Measurements from ENCODE around the gene CACNA1G.

CACNA1G gene

GRCh38 chr17:50517011-50517410, 43.5 kb upstream of the CACNA1G start:
- TF ChIP-seq CTCF (IDR thresholded peaks at IDR 0.05): no peak
- Histone ChIP-seq H3K9me3 (no peaks in the 10 kb centered on the region), H3K27ac (no peak overlapping the region), H3K4me3 (ENCODE audit: low read depth in 1 of 2, low read length in 1 of 2) (no peak overlapping the region), H3K4me1 (ENCODE audit: control insufficient read depth in 1 of 2, insufficient read depth in 1 of 2, low read depth in 1 of 2, low read length in 1 of 2) (no peaks in the 10 kb centered on the region), H3K36me3 (no peaks in the 10 kb centered on the region), H3K27me3 (no peaks in the 10 kb centered on the region)

DNA sequence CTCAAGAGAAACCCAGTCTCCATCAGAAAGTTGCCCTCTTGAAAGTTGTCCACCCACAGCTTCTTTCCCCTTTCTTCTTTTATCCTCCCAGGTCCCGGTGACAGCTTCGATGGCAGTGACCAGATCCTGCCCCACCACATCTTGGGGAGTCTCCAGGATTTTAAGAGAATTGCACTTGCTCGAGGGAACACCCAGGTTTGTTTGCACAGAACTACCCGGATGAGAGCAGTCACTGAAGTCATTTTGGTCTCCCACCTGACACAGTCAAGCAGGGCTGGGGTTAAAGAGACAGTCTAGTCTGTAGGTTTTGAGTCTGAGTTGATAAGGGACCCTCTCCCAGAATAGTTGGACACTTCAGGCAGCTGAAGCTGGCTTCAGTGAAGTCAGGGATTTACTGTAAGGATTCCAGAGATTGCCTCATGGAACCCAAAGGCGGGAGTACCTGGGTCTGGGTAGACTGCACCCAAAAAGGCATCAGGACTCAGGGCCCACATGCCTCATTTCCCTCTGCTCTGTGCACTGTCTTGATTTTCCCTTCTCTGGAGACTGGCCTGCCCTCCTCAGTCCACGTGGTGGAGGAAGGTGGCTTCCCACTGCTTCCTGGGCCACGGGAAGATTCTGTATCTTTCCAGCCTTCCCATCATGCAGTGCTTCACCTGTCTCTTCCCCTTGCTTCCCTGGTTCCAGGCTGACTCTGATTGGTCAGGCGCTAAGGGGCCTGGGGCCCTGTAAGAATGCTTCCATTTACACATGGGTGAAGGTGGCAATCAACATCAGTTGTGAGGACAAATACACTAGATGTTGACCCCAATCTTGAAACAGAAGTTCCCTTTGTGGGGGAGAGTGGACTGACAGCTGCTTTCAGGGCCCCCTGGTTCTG, 42.8 kb upstream of the CACNA1G start:
- H3K36me3 ChIP-seq: no peaks in the 10 kb centered on the region
- no peak overlapping the region for H3K27ac ChIP-seq
- no peak overlapping the region for H3K4me3 ChIP-seq (ENCODE audit: low read depth in 1 of 2, low read length in 1 of 2)
- H3K9me3 ChIP-seq: no peaks in the 10 kb centered on the region
- no peaks in the 10 kb centered on the region for H3K27me3 ChIP-seq
- no peak for TF ChIP-seq CTCF (IDR thresholded peaks at IDR 0.05)
- H3K4me1 ChIP-seq (ENCODE audit: control insufficient read depth in 1 of 2, insufficient read depth in 1 of 2, low read depth in 1 of 2, low read length in 1 of 2): no peaks in the 10 kb centered on the region

- H3K9me3 ChIP-seq: no peaks in the 10 kb centered on the region
- H3K36me3 ChIP-seq: no peaks in the 10 kb centered on the region
- H3K27ac ChIP-seq: no peak overlapping the region
- TF ChIP-seq CTCF (IDR thresholded peaks at IDR 0.05): no peak
- H3K4me3 ChIP-seq (ENCODE audit: low read depth in 1 of 2, low read length in 1 of 2): no peak overlapping the region
- no peaks in the 10 kb centered on the region for H3K27me3 ChIP-seq
- H3K4me1 ChIP-seq (ENCODE audit: control insufficient read depth in 1 of 2, insufficient read depth in 1 of 2, low read depth in 1 of 2, low read length in 1 of 2): no peaks in the 10 kb centered on the region
These were observed 42.0 kb upstream of the CACNA1G start for GRCh38 chr17:50518384-50519023.

- no peak for TF ChIP-seq CTCF (IDR thresholded peaks at IDR 0.05)
- Histone ChIP-seq H3K27ac (no peak overlapping the region), H3K9me3 (no peaks in the 10 kb centered on the region), H3K27me3 (no peaks in the 10 kb centered on the region), H3K4me1 (ENCODE audit: control insufficient read depth in 1 of 2, insufficient read depth in 1 of 2, low read depth in 1 of 2, low read length in 1 of 2) (no peaks in the 10 kb centered on the region), H3K4me3 (ENCODE audit: low read depth in 1 of 2, low read length in 1 of 2) (no peak overlapping the region), H3K36me3 (no peaks in the 10 kb centered on the region)
These were observed 41.2 kb upstream of the CACNA1G start for GRCh38 chr17:50519141-50519834.

GRCh38 chr17:50520483-50520882, 40.0 kb upstream of the CACNA1G start:
- Histone ChIP-seq H3K27me3 (no peaks in the 10 kb centered on the region), H3K4me1 (ENCODE audit: control insufficient read depth in 1 of 2, insufficient read depth in 1 of 2, low read depth in 1 of 2, low read length in 1 of 2) (no peaks in the 10 kb centered on the region), H3K27ac (no peak overlapping the region), H3K9me3 (no peaks in the 10 kb centered on the region), H3K4me3 (ENCODE audit: low read depth in 1 of 2, low read length in 1 of 2) (no peak overlapping the region), H3K36me3 (no peaks in the 10 kb centered on the region)
- TF ChIP-seq CTCF (IDR thresholded peaks at IDR 0.05): no peak

All from neutrophil (primary cell).